ENCODE results near the gene ICAM3. TPM values are rescaled to one million over a fixed set of nuclear protein-coding genes. Genes with fewer than 3 reads are reported as not detected.

The ICAM3 gene
- total RNA-seq, 1 donor from 2014 or later = 33.0 TPM

DNA sequence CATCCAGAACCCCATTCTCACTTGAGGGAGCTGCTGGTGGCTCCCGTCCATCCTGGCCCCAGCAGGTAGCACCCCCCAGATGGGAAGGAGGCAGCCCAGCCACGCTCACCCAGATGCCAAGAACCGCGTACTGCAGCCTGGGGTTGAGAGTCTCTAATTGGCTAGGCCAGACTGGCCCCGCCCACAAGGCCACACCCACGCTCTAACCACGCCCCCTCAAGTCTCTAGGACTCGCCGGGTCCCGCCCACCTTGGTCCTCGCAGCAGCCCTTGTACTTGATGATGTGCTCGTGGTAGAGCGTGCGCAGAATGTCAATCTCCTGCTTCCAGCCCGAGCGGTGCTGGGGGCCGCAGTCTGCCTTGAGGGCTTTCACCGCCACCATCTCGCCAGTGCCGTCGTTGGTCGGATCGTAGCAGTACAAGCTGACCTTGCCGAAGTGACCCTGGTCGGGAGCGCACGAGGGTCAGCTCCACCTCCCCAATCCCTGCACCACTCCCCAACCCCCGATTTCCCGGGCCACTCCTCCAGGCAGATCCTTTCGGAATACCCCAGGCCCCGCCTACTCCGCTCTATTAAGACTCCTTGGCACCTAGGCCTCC, 14.5 kb upstream of the ICAM3 start:
- TF ChIP-seq CTCF (IDR thresholded peaks at IDR 0.05) = no peak
- Histone ChIP-seq H3K4me3 (no peak overlapping the region), H3K27me3 (ENCODE audit: low read depth) (no peaks in the 10 kb centered on the region), H3K9me3 (no peaks in the 10 kb centered on the region), H3K36me3 (peaks cover 94% of the 10 kb centered on the region), H3K4me1 (no peaks in the 10 kb centered on the region), H3K27ac (no peak overlapping the region)
- intact Hi-C loops (cut with DNase I) = no loop called here
- ATAC-seq (peak; percentile 25 to 51), DNase-seq (no peak)

DNA sequence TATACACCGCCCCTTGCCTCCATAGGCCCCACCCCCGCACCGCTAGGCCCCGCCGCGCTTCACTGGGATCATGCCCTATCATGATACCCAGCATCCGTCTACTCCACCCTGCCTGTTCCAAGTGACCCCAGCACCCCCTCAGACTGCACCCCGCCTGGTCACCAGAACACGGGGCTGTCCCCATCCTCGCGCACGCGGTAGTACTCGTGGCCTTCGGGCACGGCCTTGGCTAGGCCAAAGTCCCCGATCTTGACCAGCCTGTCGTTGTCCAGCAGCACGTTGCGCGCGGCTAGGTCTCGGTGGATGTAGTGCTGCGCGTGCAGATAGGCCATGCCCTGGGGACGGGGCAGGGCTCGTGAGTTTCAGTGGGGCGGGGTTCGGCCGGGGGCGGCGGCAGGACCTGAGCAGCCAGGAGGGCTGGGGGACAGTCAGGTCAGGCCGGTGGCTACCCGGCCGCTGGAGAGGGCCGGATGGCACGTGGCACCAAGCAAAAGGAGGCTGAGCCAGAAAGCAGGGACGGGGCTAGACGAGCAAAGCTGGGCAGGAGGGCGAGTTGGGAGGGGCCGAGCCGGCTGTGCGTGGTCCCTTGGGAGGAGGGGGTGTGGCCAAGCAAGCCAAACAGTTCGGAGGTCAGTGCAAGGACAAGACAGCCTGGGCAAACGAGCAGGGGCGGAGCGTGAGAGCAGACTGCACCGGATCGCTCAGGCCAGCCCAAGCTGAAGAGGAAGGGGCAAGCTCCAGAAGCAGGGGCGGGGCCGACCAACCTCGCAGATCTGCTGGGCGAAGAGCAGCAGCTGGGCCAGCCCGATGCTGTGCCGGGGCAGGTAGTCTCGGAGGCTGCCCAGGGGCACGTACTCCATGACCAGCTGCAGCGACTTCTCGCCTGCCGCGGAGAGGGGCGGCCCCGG, 13.6 kb upstream of the ICAM3 start:
- no peaks in the 10 kb centered on the region for H3K27me3 ChIP-seq (ENCODE audit: low read depth)
- TF ChIP-seq CTCF (IDR thresholded peaks at IDR 0.05) = no peak
- H3K4me3 ChIP-seq = no peak overlapping the region
- ATAC-seq (peak; percentile 30 to 31), DNase-seq (no peak)
- intact Hi-C loops (cut with DNase I) = no loop called here
- H3K4me1 ChIP-seq = no peaks in the 10 kb centered on the region
- peaks cover 86% of the 10 kb centered on the region for H3K36me3 ChIP-seq
- no peak overlapping the region for H3K27ac ChIP-seq
- no peaks in the 10 kb centered on the region for H3K9me3 ChIP-seq

- peaks cover 4% of the 10 kb centered on the region for H3K4me1 ChIP-seq
- H3K9me3 ChIP-seq = no peaks in the 10 kb centered on the region
- DNase-seq = peak; percentile 84
- intact Hi-C loops (cut with DNase I) = no loop called here
- peak overlapping the region; percentile 59 for H3K27ac ChIP-seq
- no peaks in the 10 kb centered on the region for H3K27me3 ChIP-seq (ENCODE audit: low read depth)
- H3K36me3 ChIP-seq = peaks cover 22% of the 10 kb centered on the region
- no peak for TF ChIP-seq CTCF (IDR thresholded peaks at IDR 0.05)
- ATAC-seq = peak; percentile 92 to 93
- H3K4me3 ChIP-seq = no peak overlapping the region
These were observed 7.1 kb upstream of the ICAM3 start for GRCh38 chr19:10346509-10346908.

DNA sequence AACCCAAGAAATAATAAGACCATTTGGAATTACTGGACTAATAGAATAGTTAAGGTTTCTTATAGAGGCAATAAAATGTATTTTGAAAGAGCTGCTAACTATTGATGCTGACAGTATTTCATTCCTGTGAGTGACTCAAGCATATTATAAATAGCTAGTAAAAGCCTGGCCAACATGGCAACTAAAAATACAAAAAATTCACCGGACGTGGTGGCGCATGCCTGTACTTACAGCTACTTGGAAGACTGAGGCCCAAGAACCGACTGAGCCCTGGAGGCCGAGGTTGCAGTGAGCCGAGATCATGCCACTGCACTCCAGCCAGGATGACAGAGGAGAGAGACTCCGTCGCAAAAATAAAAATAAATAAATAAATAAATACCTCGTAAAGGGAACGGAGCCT, 5.4 kb upstream of the ICAM3 start:
- no peak overlapping the region for H3K4me3 ChIP-seq
- no peaks in the 10 kb centered on the region for H3K27me3 ChIP-seq (ENCODE audit: low read depth)
- H3K27ac ChIP-seq = no peak overlapping the region
- H3K4me1 ChIP-seq = peaks cover 4% of the 10 kb centered on the region
- no peaks in the 10 kb centered on the region for H3K9me3 ChIP-seq
- no peak for DNase-seq
- H3K36me3 ChIP-seq = peaks cover 5% of the 10 kb centered on the region
- ATAC-seq = no peak
- intact Hi-C loops (cut with DNase I) = no loop called here
- no peak for TF ChIP-seq CTCF (IDR thresholded peaks at IDR 0.05)

DNA sequence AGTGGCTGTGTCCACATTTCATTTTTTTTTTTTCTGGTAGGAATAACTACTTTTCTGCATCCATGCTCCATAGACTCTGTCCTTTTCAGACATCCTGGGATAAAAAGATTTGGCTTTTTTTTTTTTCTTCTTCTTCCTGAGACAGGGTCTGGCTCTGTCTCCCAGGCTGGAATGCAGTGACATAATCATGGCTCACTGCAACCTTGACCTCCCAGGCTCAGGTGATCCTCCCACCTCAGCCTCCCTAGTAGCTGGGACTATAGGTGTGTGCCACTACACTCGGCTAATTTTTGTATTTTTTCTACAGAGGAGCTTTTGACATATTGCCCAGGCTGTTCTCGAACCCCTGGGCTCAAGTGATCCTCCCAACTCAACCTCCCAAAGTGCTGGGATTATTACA, 4.1 kb upstream of the ICAM3 start:
- Histone ChIP-seq H3K27ac (no peak overlapping the region), H3K9me3 (no peaks in the 10 kb centered on the region), H3K4me1 (peaks cover 4% of the 10 kb centered on the region), H3K27me3 (ENCODE audit: low read depth) (no peaks in the 10 kb centered on the region), H3K4me3 (no peak overlapping the region), H3K36me3 (no peaks in the 10 kb centered on the region)
- no peak for DNase-seq
- no peak for TF ChIP-seq CTCF (IDR thresholded peaks at IDR 0.05)
- ATAC-seq = no peak
- intact Hi-C loops (cut with DNase I) = no loop called here

All from lower lobe of right lung (tissue), 2 donors.